ENCODE data around the gene LDAH.

Gene LDAH

DNA sequence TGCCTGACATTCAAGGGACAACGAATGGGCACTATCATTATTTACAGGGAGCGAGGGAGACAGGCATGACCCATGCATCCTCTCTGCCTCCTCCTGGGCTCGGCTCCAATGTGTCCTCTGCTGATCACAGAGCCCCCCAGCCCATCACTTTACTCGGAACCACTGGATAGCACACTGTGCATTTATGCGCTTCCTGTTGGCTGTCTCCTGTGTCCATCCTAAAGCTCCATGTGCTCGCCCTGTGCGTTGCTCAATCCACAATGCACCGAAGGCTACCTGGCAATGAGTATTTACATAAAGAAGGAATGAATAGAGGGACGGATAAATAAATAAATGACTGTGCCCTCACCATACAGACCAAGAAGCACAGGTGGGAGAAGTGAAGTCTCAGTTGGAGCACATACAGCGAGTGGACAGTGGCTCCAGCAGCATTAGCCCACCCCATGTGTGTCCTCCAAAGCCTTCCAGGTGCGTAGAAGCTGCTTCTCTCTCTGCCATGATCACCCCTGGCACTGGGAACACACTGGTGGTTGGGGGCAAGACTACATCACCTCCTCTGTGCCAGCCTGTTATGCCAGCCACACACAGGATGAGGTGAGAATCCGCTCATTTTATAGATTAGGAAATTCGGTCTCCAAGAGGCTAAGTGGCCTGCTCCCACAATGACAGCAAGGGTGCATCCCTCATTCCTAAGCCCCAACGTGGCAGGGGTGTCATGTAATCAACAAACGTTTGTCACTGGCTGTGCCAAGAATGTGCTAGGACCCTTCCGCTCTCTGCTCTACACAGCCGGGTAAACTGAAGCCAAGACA, 158.3 kb downstream of the LDAH start:
- no peaks in the 10 kb centered on the region for H3K36me3 ChIP-seq (ENCODE audit: control insufficient read depth in 1 of 2, insufficient read depth in 2 of 2, low read length in 2 of 2)
- H3K4me1 ChIP-seq (ENCODE audit: control insufficient read depth in 1 of 2, insufficient read depth in 2 of 2, low read length in 2 of 2) = peaks cover 0 to 28% of the 10 kb centered on the region in 2 donors
- H3K27me3 ChIP-seq (ENCODE audit: low read depth, low read length) = peaks cover 69% of the 10 kb centered on the region
- H3K4me3 ChIP-seq (ENCODE audit: low read depth in 1 of 2, low read length in 2 of 2) = no peak overlapping the region
- H3K9me3 ChIP-seq (ENCODE audit: control insufficient read depth in 1 of 2, low read length in 2 of 2) = no peaks in the 10 kb centered on the region
- no peak overlapping the region for H3K27ac ChIP-seq (ENCODE audit: low read length)

DNA sequence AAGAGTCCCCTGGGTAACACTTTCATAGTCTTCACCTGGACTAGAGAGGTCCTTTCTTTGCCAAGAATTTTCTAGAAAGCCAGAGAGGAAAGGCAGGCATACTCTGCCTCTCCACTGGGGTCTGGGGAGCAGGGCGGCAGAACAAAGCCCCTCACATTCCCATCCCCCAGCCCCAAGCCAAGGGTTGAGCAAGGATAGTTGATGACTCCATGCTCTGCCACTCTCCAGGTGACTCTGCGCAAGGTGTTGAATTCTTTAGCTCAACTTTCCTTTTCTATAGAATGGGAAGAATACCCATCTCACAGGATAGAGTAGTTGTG, 158.9 kb downstream of the LDAH start:
- peaks cover 63% of the 10 kb centered on the region for H3K27me3 ChIP-seq (ENCODE audit: low read depth, low read length)
- no peaks in the 10 kb centered on the region for H3K9me3 ChIP-seq (ENCODE audit: control insufficient read depth in 1 of 2, low read length in 2 of 2)
- H3K27ac ChIP-seq (ENCODE audit: low read length) = no peak overlapping the region

DNA sequence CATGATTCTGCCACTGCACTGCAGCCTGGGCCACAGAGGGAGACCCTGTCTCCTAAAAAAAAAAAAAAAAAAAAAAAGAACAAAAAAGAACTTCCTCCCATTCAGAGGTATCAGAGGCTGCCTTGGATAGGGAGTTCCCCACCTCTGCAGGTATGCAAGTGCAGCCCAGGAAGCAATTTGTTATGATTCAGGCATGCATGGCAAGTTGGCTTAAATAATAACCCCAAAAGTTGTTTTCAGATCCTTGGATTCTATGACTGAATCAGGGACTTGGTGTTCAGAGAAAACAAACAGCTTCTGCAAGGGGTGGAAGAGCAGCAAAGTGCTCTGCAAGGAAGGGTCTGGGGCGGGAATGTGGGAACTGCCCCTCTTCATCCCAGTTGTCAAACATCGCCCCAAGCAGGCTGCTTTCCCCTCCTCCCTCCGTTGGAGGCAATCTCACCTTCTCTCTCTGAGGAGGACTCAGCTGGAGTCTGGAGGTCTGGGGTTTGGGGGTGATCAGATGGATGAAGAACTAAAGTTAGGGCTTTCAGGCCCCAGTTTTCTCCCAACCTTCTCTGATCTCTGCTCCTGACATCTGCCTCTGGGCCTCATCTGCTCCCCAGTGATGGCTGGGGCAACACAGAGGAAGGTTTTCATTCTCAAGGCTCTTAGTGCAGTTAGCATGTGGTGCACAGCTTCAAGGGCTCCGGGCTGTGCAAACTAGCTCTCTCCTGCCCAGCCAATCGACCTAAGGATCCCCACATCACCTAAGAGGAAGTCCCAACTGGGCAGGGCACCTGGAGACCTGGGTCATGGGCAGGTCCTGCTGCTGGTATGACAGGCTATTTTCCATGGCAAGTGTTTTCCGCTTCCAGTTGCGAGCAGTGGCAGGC, 159.5 kb downstream of the LDAH start:
- no peaks in the 10 kb centered on the region for H3K36me3 ChIP-seq (ENCODE audit: control insufficient read depth in 1 of 2, insufficient read depth in 2 of 2, low read length in 2 of 2)
- H3K27ac ChIP-seq (ENCODE audit: low read length) = no peak overlapping the region
- no peak overlapping the region for H3K4me3 ChIP-seq (ENCODE audit: low read depth in 1 of 2, low read length in 2 of 2)
- H3K9me3 ChIP-seq (ENCODE audit: control insufficient read depth in 1 of 2, low read length in 2 of 2) = no peaks in the 10 kb centered on the region
- H3K4me1 ChIP-seq (ENCODE audit: control insufficient read depth in 1 of 2, insufficient read depth in 2 of 2, low read length in 2 of 2) = peaks cover 0 to 22% of the 10 kb centered on the region in 2 donors
- H3K27me3 ChIP-seq (ENCODE audit: low read depth, low read length) = peaks cover 58% of the 10 kb centered on the region

More for the DNA sequence above, 158.9 kb downstream of the LDAH start:
- Histone ChIP-seq H3K4me3 (ENCODE audit: low read depth in 1 of 2, low read length in 2 of 2) (no peak overlapping the region), H3K36me3 (ENCODE audit: control insufficient read depth in 1 of 2, insufficient read depth in 2 of 2, low read length in 2 of 2) (no peaks in the 10 kb centered on the region), H3K4me1 (ENCODE audit: control insufficient read depth in 1 of 2, insufficient read depth in 2 of 2, low read length in 2 of 2) (peaks cover 0 to 22% of the 10 kb centered on the region in 2 donors)

DNA sequence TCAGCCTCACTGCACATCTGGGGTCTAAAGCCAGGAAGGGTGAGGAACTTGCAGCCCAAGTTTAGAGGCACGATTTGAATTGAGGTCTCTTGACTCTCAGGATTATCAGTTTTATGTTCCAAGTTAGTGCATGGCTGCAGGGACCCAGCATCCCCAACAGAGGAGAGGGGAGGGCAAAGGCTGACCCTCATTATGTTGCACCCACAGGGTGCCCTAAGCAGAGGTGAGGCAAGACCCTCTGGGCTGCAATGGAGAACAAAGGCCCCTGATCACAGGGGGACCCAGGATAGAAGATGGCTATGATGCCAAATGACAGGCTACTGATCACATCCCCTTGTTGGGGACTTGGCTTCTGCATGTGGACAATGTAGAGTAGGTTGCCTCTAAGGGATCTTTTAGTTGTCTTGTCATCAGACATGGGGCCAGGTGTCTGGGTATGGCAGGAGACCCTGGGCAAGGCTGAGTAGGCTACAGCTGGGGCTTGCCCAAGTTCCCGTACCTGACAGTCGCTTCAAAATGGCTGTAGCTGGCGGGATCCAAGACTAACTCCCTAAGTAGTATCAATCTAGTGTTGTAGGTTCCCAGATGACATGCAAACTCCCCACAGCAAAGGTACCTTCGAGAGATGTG, 160.5 kb downstream of the LDAH start:
- peaks cover 48% of the 10 kb centered on the region for H3K27me3 ChIP-seq (ENCODE audit: low read depth, low read length)
- no peaks in the 10 kb centered on the region for H3K9me3 ChIP-seq (ENCODE audit: control insufficient read depth in 1 of 2, low read length in 2 of 2)
- H3K4me3 ChIP-seq (ENCODE audit: low read depth in 1 of 2, low read length in 2 of 2) = no peak overlapping the region
- peaks cover 0 to 18% of the 10 kb centered on the region in 2 donors for H3K4me1 ChIP-seq (ENCODE audit: control insufficient read depth in 1 of 2, insufficient read depth in 2 of 2, low read length in 2 of 2)
- H3K27ac ChIP-seq (ENCODE audit: low read length) = no peak overlapping the region
- H3K36me3 ChIP-seq (ENCODE audit: control insufficient read depth in 1 of 2, insufficient read depth in 2 of 2, low read length in 2 of 2) = no peaks in the 10 kb centered on the region

DNA sequence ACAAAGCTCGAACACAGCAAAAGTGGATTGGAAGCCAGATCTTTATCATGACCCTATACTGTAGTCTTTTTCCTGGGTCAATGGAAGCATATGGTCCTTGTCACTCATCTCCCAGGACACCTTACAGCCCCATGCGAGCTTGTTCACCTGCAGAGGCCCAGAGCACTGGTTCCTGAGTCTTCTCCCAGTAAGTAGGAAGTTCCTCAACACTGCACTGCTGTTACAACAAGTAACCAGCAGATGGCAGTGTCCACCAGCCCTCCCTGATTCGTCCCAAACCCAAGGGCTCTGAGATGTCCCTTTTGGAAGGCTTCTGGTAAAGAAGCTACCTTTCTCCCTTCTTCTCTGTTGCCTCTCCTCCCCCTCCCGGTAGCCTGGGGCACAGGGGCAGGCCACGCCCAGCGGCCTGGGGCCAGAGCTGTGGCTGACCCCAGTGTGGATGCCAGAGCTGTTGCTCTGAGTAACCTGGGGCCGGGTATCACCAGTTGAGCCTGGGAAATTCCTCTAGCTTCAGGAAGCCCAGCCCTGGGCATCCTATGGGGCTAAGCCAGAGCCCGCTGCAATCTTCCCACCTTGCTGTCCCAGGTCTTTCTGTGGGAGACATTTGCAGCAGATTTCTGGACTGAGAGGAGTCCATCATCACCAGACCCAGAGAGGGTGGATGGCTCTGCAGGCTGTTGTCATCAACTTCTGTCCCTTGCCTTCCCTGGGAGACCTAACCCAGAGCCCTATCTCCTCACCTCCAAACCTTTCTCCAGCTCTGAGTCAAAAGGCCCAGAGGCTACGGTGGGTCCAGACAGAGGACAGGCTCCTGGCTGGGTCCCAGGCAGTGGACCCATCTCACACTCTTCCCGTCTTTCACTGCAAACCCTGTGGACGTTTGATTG, 161.2 kb downstream of the LDAH start:
- H3K27ac ChIP-seq (ENCODE audit: low read length) = no peak overlapping the region
- no peak overlapping the region for H3K4me3 ChIP-seq (ENCODE audit: low read depth in 1 of 2, low read length in 2 of 2)
- H3K4me1 ChIP-seq (ENCODE audit: control insufficient read depth in 1 of 2, insufficient read depth in 2 of 2, low read length in 2 of 2) = peaks cover 0 to 15% of the 10 kb centered on the region in 2 donors
- peaks cover 47% of the 10 kb centered on the region for H3K27me3 ChIP-seq (ENCODE audit: low read depth, low read length)
- no peaks in the 10 kb centered on the region for H3K9me3 ChIP-seq (ENCODE audit: control insufficient read depth in 1 of 2, low read length in 2 of 2)
- no peaks in the 10 kb centered on the region for H3K36me3 ChIP-seq (ENCODE audit: control insufficient read depth in 1 of 2, insufficient read depth in 2 of 2, low read length in 2 of 2)

DNA sequence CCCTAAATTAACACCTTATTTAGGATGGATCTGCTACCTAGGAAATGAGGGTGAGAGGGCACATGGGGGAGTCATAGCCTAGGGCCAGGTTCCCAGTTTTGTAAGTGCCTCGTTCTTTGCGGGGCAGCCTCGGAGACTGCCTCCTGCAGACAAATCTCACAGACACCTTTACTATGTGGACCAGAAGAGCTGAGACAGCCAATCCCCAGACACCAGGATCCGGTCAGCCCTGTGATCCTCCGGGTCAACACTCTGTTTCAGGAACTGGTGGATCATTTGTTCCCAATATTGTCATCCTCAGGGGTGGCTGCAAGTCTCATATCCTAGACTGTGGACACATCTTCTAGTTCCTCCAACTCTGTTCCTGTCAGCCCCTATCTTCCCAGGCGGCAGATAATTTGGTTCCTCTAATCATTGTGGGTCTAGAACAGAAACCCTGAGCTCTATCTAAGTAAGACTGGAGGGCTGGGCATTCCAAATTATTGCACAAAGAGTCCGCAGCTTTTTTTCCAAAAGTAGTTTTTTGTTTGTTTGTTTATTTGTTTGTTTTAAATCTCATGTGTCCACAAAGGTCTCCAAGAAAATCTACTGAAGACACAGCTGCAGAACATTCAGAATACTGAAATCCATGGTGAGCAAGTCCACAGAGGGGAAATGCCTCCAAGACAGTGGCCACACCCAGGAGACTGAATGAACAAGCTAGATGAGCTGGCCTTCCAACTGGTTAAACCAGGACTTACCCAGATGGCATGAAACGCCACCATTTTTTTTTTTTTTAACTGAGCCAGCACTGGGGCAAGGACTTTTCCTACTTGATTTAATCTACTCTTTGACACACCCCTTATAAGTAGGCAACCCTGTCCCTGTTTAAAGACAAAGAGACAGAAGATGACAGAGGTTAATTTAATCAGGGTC, 162.1 kb downstream of the LDAH start:
- H3K9me3 ChIP-seq (ENCODE audit: control insufficient read depth in 1 of 2, low read length in 2 of 2) = no peaks in the 10 kb centered on the region
- no peak overlapping the region for H3K27ac ChIP-seq (ENCODE audit: low read length)

DNA sequence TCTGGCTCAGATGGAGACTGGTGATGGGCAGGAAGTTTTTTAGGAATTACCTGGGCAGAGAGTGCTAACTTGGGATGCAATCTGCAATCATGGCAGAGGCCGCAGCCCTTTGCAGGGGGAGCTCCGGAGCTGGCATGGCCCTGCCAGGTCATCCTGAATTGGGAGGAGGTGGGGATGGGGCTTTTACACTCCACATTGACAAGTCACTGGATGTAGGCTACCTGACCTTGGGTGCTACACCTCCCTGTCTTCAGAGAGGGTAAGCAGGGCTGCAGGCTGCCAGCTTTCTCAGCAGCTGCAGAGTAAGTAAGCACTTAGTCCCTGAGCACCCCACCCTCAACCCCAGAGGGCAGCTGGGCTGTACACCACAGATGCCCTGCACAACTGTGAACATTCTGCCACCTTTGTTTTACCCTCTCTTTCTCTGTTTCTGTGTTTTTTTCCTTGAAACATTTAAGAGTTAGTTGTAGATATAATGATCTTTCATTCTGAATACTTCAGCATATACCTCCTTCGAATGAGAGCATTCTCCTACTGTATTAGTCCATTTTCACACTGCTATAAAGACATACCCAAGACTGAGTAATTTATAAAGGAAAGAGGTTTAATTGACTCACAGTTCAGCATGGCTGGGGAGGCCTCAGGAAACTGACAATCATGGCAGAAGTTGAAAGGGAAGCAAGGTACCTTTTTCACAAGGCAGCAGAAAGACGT, 165.2 kb downstream of the LDAH start:
- H3K4me1 ChIP-seq (ENCODE audit: control insufficient read depth in 1 of 2, insufficient read depth in 2 of 2, low read length in 2 of 2) = no peaks in the 10 kb centered on the region
- H3K27me3 ChIP-seq (ENCODE audit: low read depth, low read length) = peaks cover 15% of the 10 kb centered on the region
- no peaks in the 10 kb centered on the region for H3K9me3 ChIP-seq (ENCODE audit: control insufficient read depth in 1 of 2, low read length in 2 of 2)
- no peak overlapping the region for H3K27ac ChIP-seq (ENCODE audit: low read length)
- no peak overlapping the region for H3K4me3 ChIP-seq (ENCODE audit: low read depth in 1 of 2, low read length in 2 of 2)
- no peaks in the 10 kb centered on the region for H3K36me3 ChIP-seq (ENCODE audit: control insufficient read depth in 1 of 2, insufficient read depth in 2 of 2, low read length in 2 of 2)

More for the DNA sequence above, 162.1 kb downstream of the LDAH start:
- Histone ChIP-seq H3K4me1 (ENCODE audit: control insufficient read depth in 1 of 2, insufficient read depth in 2 of 2, low read length in 2 of 2) (peaks cover 0 to 6% of the 10 kb centered on the region in 2 donors), H3K27me3 (ENCODE audit: low read depth, low read length) (peaks cover 41% of the 10 kb centered on the region), H3K36me3 (ENCODE audit: control insufficient read depth in 1 of 2, insufficient read depth in 2 of 2, low read length in 2 of 2) (no peaks in the 10 kb centered on the region), H3K4me3 (ENCODE audit: low read depth in 1 of 2, low read length in 2 of 2) (no peak overlapping the region)

DNA sequence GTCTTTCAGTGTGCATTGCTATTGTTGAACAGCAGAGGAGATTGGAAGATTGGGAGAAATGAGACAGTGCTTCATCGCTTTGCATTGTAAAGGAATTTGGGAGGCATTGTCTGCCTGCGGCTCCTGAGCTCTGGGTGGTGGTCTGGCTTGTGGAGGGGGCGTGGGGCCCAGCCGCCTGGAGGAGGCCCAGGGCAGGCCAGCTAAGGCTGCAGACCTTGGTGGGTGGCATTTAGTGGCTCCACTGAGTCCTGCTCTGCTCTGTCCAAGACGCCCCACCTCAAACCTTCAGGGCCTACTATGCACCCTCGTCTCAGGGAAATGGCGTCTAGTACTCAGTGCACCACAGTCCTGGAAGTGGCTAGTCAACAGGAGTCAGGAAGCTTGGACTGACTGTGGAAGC, 166.3 kb downstream of the LDAH start:
- peaks cover 0 to 3% of the 10 kb centered on the region in 2 donors for H3K4me1 ChIP-seq (ENCODE audit: control insufficient read depth in 1 of 2, insufficient read depth in 2 of 2, low read length in 2 of 2)
- peaks cover 4% of the 10 kb centered on the region for H3K27me3 ChIP-seq (ENCODE audit: low read depth, low read length)
- H3K27ac ChIP-seq (ENCODE audit: low read length) = no peak overlapping the region
- no peaks in the 10 kb centered on the region for H3K36me3 ChIP-seq (ENCODE audit: control insufficient read depth in 1 of 2, insufficient read depth in 2 of 2, low read length in 2 of 2)
- no peaks in the 10 kb centered on the region for H3K9me3 ChIP-seq (ENCODE audit: control insufficient read depth in 1 of 2, low read length in 2 of 2)
- H3K4me3 ChIP-seq (ENCODE audit: low read depth in 1 of 2, low read length in 2 of 2) = no peak overlapping the region

DNA sequence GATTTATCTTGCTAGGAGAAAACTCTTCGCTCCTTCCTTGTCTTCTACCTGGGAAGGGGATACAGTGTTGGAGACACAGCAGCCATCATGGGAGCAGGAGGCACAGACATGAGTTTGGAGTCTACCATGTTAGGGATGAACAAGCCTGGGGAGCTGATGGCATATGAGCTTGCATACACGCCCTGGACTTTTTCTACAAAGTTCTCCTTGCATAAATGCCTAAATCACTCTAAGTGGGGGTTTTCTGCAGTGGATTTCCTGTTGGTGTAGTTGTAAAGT, 168.4 kb downstream of the LDAH start:
- no peak overlapping the region for H3K4me3 ChIP-seq (ENCODE audit: low read depth in 1 of 2, low read length in 2 of 2)
- no peaks in the 10 kb centered on the region for H3K27me3 ChIP-seq (ENCODE audit: low read depth, low read length)
- H3K36me3 ChIP-seq (ENCODE audit: control insufficient read depth in 1 of 2, insufficient read depth in 2 of 2, low read length in 2 of 2) = no peaks in the 10 kb centered on the region
- no peak overlapping the region for H3K27ac ChIP-seq (ENCODE audit: low read length)
- H3K9me3 ChIP-seq (ENCODE audit: control insufficient read depth in 1 of 2, low read length in 2 of 2) = no peaks in the 10 kb centered on the region
- peaks cover 6 to 12% of the 10 kb centered on the region in 2 donors for H3K4me1 ChIP-seq (ENCODE audit: control insufficient read depth in 1 of 2, insufficient read depth in 2 of 2, low read length in 2 of 2)
